ENCODE measurements around the gene ID3. TPM values are rescaled to one million over a fixed set of nuclear protein-coding genes. Genes with fewer than 3 reads are reported as not detected.
A peak's percentile ranks its signal among the peaks of the same experiment; 100 is the strongest.

The ID3 gene
- total RNA-seq, 1 experiment from 2014 or later, result 119 TPM

DNA sequence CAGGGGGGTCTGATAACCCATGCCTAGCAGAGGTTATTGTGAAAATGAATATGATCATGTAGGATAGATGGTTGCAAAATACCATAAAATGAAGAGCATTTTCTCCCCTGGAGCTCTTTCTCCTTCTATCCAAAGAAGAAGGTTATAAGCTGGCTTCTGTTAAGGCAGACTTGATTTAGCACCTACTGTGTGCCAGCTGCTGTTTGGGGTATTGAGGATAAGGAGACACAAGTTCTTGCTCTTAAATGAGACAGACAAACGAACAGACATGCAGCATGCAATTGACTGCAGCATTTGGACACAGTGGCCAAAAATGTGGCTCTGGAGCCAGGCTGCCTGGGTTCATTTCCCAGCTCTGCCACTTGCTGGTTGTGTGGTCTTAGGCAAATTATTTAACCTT, 39.8 kb upstream of the ID3 start:
- Histone ChIP-seq H3K23me2 (ENCODE audit: insufficient read length, low read depth, low read length, poor library complexity, severe bottlenecking) (no peaks in the 10 kb centered on the region), H3K9ac (ENCODE audit: extremely low read depth, insufficient read length, low read length) (no peak overlapping the region), H3K23ac (ENCODE audit: insufficient read length, low read depth, low read length) (no peak overlapping the region), H2BK120ac (ENCODE audit: low read depth, low read length, poor library complexity, severe bottlenecking) (no peak overlapping the region), H4K91ac (ENCODE audit: insufficient read length, low read depth, low read length) (no peak overlapping the region), H3K27me3 (ENCODE audit: insufficient read depth, low read length) (no peaks in the 10 kb centered on the region), H3K4me2 (ENCODE audit: insufficient read depth, insufficient read length, low read length) (no peak overlapping the region), H3K79me2 (ENCODE audit: insufficient read depth, low read length) (no peaks in the 10 kb centered on the region), H2BK12ac (ENCODE audit: insufficient read length, low read depth, low read length) (no peak overlapping the region), H2BK15ac (ENCODE audit: low read depth, low read length) (no peak overlapping the region), H3K14ac (ENCODE audit: insufficient read depth, low read length) (no peak overlapping the region), H2BK20ac (ENCODE audit: low read depth, low read length, poor library complexity, severe bottlenecking) (no peak overlapping the region), H3K56ac (ENCODE audit: insufficient read length, low read depth, low read length) (no peak overlapping the region), H3K79me1 (ENCODE audit: insufficient read depth, low read depth, low read length, poor library complexity, severe bottlenecking) (no peaks in the 10 kb centered on the region), H2BK5ac (ENCODE audit: insufficient read length, low read length) (no peak overlapping the region), H4K5ac (ENCODE audit: insufficient read length, low read depth, low read length) (no peak overlapping the region), H4K20me1 (ENCODE audit: control insufficient read depth, insufficient read depth, insufficient read length) (no peaks in the 10 kb centered on the region), H3K18ac (ENCODE audit: insufficient read length, low read depth, low read length) (no peak overlapping the region), H2AFZ (ENCODE audit: low read length) (no peak overlapping the region), H3K27ac (ENCODE audit: insufficient read length, low read depth, low read length) (peak overlapping the region; percentile 44), H2AK5ac (ENCODE audit: insufficient read length, low read length) (no peak overlapping the region), H4K8ac (replicated peaks; ENCODE audit: insufficient read length, low read depth, low read length) (no peak overlapping the region), H3K4ac (ENCODE audit: low read depth, low read length) (no peak overlapping the region), H3T11ph (ENCODE audit: low read length) (no peak overlapping the region), H3K4me1 (ENCODE audit: insufficient read depth, low read length) (peaks cover 19% of the 10 kb centered on the region), H3K9me3 (ENCODE audit: control insufficient read depth, low read depth, low read length) (no peaks in the 10 kb centered on the region)
- TF ChIP-seq, protein P1, sequence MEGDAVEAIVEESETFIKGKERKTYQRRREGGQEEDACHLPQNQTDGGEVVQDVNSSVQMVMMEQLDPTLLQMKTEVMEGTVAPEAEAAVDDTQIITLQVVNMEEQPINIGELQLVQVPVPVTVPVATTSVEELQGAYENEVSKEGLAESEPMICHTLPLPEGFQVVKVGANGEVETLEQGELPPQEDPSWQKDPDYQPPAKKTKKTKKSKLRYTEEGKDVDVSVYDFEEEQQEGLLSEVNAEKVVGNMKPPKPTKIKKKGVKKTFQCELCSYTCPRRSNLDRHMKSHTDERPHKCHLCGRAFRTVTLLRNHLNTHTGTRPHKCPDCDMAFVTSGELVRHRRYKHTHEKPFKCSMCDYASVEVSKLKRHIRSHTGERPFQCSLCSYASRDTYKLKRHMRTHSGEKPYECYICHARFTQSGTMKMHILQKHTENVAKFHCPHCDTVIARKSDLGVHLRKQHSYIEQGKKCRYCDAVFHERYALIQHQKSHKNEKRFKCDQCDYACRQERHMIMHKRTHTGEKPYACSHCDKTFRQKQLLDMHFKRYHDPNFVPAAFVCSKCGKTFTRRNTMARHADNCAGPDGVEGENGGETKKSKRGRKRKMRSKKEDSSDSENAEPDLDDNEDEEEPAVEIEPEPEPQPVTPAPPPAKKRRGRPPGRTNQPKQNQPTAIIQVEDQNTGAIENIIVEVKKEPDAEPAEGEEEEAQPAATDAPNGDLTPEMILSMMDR (conservative IDR thresholded peaks at IDR 0.05), result no peak
- H3K27me3 Mint-ChIP-seq (ENCODE audit: low read depth), result peaks cover 4% of the 10 kb centered on the region; the same call in 1 of the 2 replicates
- peak overlapping the region; percentile 59 to 96 (median 71) for H3K27ac Mint-ChIP-seq
- H3K4me1 Mint-ChIP-seq, result peaks cover 59 to 72% of the 10 kb centered on the region in 2 experiments
- H3K9me3 Mint-ChIP-seq, result no peaks in the 10 kb centered on the region
- no peak for DNase-seq
- no peaks in the 10 kb centered on the region for H3K36me3 Mint-ChIP-seq (ENCODE audit: insufficient read depth in 1 of 3, low read depth in 3 of 3)
- no CpG with 5 or more reads among the region's 1 CpG for WGBS (ENCODE audit: extremely low coverage, insufficient read length, low lambda C conversion rate)
- no peak overlapping the region; a peak in 1 of 5 replicates for H3K4me3 Mint-ChIP-seq
